Tibial nerve (tissue), 4 donors: ENCODE measurements around the gene TMC8.

ENCODE experiments used
- EP300 ChIP-seq, 2 donors: sonication (generic); formaldehyde crosslinking; IDR thresholded peaks; one replicate each; pipeline ENCODE4 v1.6.1; 2017; ENCODE audit warnings: antibody characterized with exemption in 2 of 2, mild to moderate bottlenecking in 1 of 2
- TF ChIP-seq, protein P1 (sequence below), 5 experiments: fragments of 200-600 bp in 3 of 5; fragments of 450-650 bp in 2 of 5; sonication (generic) in 3 of 5; IDR thresholded peaks; one replicate each; pipeline ENCODE4 v1.5.1; 2016 to 2019; ENCODE audit warnings: antibody characterized with exemption in 5 of 5, mild to moderate bottlenecking in 3 of 5, moderate library complexity in 2 of 5

DNA sequence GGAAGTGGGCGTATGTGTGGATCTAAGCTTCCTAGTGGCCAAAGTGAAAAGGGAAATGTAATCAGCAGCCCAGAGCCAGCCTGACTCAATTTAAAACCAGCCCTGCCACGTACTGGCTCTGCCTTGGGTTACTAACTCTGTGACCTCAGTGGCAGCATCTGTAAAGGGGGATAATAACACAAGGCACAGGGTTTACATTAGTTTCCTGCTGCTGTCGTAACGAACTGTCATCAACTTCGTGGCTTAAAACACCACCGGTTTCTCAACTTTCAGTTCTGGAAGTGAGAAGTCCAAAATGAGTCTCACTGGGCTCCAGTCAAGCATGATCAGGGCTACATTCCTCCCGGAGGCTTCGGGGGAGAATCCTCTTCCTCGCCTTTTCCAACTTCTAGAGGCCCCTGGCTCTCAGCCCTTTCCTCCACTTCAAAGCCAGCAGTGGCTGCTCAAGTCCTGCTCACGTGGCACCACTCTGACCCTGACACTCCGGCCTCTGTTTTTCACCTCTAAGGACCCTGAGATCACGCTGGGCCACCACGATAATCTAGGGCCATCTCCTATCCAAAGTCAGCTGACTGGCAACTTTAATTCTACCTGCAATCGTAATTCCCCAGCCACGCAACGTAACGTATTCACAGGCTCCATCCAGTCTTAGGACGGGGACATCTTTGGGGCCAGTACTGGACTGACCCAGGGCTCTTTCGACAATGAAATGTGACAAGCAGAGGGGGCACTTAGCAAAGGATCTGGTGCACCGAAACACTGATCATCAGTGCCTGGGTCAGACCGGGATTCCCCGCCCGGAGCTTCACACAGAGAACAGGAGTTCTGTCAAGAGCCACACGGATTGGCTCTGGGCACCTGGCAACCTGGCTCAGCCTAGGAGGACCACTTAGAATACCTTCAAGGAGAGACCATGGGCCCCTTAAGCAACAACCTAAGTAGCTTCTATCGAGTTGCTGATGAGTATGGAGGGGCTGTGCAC is 16.5 kb upstream of the TMC8 start:
- TF ChIP-seq EP300 (IDR thresholded peaks at IDR 0.05), result no peak
- TF ChIP-seq, protein P1, sequence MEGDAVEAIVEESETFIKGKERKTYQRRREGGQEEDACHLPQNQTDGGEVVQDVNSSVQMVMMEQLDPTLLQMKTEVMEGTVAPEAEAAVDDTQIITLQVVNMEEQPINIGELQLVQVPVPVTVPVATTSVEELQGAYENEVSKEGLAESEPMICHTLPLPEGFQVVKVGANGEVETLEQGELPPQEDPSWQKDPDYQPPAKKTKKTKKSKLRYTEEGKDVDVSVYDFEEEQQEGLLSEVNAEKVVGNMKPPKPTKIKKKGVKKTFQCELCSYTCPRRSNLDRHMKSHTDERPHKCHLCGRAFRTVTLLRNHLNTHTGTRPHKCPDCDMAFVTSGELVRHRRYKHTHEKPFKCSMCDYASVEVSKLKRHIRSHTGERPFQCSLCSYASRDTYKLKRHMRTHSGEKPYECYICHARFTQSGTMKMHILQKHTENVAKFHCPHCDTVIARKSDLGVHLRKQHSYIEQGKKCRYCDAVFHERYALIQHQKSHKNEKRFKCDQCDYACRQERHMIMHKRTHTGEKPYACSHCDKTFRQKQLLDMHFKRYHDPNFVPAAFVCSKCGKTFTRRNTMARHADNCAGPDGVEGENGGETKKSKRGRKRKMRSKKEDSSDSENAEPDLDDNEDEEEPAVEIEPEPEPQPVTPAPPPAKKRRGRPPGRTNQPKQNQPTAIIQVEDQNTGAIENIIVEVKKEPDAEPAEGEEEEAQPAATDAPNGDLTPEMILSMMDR (IDR thresholded peaks at IDR 0.05), result no peak
